CD4-positive, alpha-beta T cell treated with Interleukin-15 for 1 hour (primary cell): Measurements from ENCODE around the gene CD46.

Experiments used
- DNase-seq: peaks from one replicate; pipeline ENCODE4 v3.0.0-alpha.2; 2020

Gene CD46

GRCh38 chr1:207832796-207833195 is 80.9 kb downstream of the CD46 start:
- no peak for DNase-seq

GRCh38 chr1:207833381-207833780 is 81.5 kb downstream of the CD46 start:
- DNase-seq = no peak

- DNase-seq = no peak
Measured at GRCh38 chr1:207833956-207834660, 82.3 kb downstream of the CD46 start.

GRCh38 chr1:207835958-207836357 is 84.1 kb downstream of the CD46 start:
- no peak for DNase-seq

- no peak for DNase-seq
Measured at GRCh38 chr1:207836591-207837347, 84.9 kb downstream of the CD46 start.

- no peak for DNase-seq
Measured at GRCh38 chr1:207837673-207838072, 85.8 kb downstream of the CD46 start.

GRCh38 chr1:207838156-207839082 is 86.6 kb downstream of the CD46 start:
- DNase-seq = no peak

GRCh38 chr1:207839083-207839413 is 87.2 kb downstream of the CD46 start:
- DNase-seq = no peak

- no peak for DNase-seq
Measured at GRCh38 chr1:207840380-207840779, 88.5 kb downstream of the CD46 start.

GRCh38 chr1:207841293-207841692 is 89.4 kb downstream of the CD46 start:
- no peak for DNase-seq

GRCh38 chr1:207841901-207842300 is 90.0 kb downstream of the CD46 start:
- DNase-seq = no peak

GRCh38 chr1:207842506-207842905 is 90.7 kb downstream of the CD46 start:
- no peak for DNase-seq

GRCh38 chr1:207844371-207844770 is 92.5 kb downstream of the CD46 start:
- DNase-seq = no peak
